HG02852 (cell line): ENCODE measurements around the gene NADSYN1.
A peak's percentile ranks its signal among the peaks of the same experiment; 100 is the strongest.

ENCODE experiments used
- ATAC-seq: cut with Tn5 transposase; IDR thresholded peaks from one replicate; pipeline ENCODE4 v1.9.1; 2021; ENCODE audit warnings: mild to moderate bottlenecking, moderate library complexity; ENCODE audit not compliant: unreplicated experiment

NADSYN1 gene

GRCh38 chr11:71489311-71490043 lies 36.5 kb downstream of the NADSYN1 start:
- peak; percentile 72 for ATAC-seq

- no peak for ATAC-seq
Observed at GRCh38 chr11:71490044-71490730, 37.2 kb downstream of the NADSYN1 start.

- no peak for ATAC-seq
Observed at GRCh38 chr11:71490731-71491390, 37.9 kb downstream of the NADSYN1 start.

- no peak for ATAC-seq
Observed at GRCh38 chr11:71491531-71491930, 38.5 kb downstream of the NADSYN1 start.

DNA sequence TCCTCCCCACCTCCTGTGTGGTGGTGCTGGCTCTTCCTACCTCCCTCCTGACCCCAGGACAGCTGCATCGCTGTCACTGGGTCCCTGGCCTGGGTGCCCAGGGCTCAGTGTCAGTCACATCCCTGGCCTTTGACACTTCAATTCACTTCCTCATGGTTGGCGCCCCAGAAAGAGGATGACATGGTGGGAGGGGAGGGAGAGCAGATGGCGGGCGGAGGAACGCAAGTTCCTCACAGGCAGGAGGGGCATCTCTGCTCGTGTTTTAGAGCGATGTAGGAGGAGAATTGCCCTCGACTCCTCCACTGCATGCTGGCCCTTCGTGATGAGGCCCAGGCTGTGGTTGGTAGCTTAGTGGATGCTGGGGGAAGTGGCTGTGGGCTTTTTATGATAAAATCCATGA lies 38.9 kb downstream of the NADSYN1 start:
- no peak for ATAC-seq

- ATAC-seq, result no peak
Observed at GRCh38 chr11:71495286-71496230, 42.6 kb downstream of the NADSYN1 start.

- ATAC-seq, result no peak
Observed at GRCh38 chr11:71496421-71496820, 43.4 kb downstream of the NADSYN1 start.

DNA sequence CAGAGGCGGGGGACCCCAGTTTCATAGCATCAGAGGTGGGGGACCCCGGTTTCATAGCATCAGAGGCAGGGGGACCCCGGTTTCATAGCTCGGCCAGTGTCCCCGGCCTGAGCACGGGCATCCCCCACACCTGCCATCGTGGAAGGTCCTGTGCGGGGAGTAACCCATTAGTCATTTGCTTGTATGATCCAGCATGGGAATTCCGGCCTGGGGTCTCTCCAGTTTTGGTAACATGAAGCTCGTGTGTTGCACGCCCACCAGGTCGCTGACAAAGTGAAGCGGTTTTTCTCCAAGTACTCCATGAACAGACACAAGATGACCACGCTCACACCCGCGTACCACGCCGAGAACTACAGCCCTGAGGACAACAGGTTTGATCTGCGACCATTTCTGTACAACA lies 45.1 kb downstream of the NADSYN1 start:
- no peak for ATAC-seq

DNA sequence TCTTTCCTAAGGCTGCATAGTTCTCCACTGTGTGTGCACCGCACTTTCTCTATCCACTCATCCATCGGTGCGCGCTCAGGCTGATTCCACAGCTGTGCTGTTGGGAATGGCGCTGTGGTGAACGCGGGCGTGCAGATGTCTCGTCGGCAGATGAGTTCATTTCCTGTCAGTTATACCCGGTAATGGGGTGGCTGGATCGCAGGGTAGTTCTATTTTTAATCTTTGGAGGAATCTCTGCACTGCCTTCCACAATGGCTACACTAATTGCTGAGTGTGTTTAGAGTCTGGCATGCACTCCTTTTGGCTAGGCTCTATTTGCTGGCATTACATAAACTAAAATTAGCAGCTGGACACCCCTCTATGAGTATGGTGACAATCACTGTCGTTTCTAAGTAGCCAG lies 46.1 kb downstream of the NADSYN1 start:
- no peak for ATAC-seq

DNA sequence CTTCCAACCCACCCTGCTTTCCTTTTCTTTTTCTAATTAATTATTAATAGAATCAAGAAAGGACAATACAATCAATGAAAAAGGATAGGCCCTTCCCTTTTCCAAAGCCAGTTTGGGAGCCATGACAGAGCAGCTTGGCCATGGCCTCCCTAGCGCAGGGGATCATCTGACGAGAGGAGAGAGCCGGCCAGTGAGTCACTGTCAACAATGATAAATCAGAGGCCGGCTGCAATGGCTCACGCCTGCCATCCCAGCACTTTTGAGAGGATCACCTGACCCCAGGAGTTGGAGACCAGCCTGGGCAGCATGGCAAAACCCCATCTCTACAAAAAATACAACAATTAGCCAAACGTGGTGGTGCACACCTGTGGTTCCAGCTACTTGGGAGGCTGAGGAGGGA lies 46.5 kb downstream of the NADSYN1 start:
- ATAC-seq, result no peak

DNA sequence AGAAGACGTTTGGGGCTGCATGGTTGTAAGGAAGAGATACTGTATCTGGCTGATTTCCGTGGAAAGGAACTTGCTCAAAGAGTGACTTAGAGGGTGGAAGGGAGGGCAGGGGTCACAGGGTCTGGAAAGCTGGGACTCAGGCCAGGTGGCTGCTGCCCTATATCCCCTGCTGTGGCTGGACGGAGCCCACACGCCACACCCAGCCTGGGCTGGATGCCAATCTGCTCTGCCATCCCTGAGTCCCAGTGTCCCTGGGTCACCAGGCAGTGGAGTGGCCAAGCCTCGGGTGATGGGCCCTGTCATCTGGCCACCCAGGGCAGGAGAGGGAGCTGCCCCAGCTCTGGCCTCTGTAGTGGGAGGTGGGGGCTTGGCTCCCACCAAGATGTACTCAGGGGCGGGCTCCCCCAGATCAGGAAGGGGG lies 47.6 kb downstream of the NADSYN1 start:
- no peak for ATAC-seq

DNA sequence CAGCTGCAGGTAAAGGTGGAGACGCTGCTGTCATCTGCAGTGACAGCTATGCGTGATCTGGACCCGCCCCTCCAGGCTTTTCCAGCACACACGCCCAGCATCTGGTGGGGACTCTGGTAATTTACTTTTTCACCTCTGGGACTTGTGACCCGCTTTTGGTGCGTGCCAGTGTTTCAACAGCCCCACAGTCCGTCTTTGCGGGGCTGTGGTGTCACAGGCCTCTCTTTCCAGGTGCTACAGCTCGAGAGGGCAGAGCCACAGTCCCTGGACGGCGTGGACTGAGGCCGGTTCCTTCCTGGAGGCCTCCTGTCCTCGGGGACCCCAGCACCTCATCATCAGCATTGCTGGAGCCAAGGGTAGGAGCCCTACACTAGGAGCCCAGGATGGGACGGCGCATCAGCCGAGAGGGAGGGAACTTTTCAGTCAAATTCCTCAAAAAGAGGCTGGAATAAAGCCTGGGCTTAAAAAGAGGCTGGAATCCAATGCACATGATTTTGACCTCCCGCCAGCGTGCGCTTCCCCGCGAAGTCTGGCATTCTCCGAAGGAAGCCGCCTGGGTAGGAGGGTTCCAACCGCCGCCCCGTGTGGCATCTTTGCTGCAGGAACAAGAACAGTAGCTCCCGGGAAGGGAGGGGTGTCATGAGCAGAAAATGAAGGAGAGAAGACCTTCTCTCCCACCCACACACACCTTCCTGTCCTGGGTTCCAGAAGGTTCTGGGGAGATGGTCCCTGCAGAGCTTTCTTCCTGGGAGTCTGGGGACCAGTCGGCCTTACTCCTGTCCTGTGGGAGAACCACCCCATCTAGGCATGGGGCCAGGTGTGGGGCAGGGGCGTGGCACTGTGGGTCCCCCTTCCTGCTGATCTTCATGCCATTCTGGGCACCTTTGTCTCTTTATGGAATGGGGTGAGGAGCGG lies 48.3 kb downstream of the NADSYN1 start:
- ATAC-seq, result no peak

- no peak for ATAC-seq
Observed at GRCh38 chr11:71502026-71502425, 49.0 kb downstream of the NADSYN1 start.

DNA sequence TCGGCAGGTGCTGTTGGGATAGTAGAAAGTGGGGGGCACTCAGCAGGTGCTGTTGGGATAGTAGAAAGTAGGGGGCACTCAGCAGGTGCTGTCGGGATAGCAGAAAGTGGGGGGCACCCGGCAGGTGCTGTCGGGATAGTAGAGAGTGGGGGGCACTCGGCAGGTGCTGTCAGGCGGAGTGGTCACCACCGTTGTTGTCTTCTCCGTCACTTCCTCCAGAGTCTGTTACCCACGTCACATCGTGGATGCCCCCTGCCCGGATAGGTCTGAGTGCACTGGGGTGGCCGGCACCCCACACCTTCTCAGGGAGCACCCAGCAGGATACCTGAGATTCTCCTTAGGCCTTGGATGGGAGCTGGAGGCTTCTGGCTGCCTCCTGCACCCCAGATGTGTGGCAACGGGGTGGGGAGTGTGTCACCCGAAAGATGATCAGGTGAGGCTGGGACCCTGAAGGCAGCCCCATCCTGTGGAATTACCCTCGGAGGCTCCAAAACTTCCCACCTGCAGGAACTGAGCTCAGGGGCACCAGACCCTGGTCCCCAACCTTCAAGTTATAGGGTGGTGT lies 50.0 kb downstream of the NADSYN1 start:
- ATAC-seq, result no peak

DNA sequence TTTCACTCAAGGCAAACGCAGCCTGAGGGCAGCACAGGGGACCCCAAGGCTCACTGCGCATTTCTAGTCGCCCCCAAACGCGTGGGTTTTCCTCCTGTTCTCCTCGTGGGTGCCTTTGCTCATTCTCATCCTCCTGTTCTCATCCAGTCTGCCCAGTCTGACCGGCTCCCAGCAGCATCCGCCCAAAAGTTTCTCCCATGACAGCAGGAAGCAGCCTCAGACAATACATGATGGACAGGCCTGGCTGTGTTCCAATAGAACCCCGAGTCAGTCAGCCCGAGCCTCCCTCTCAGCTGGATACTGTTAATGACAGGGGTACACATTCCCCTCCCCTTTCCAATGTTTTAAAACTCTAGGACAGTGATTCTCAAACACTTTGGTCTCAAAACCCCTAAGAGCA lies 51.5 kb downstream of the NADSYN1 start:
- no peak for ATAC-seq

- ATAC-seq, result no peak
Observed at GRCh38 chr11:71505001-71505400, 52.0 kb downstream of the NADSYN1 start.

DNA sequence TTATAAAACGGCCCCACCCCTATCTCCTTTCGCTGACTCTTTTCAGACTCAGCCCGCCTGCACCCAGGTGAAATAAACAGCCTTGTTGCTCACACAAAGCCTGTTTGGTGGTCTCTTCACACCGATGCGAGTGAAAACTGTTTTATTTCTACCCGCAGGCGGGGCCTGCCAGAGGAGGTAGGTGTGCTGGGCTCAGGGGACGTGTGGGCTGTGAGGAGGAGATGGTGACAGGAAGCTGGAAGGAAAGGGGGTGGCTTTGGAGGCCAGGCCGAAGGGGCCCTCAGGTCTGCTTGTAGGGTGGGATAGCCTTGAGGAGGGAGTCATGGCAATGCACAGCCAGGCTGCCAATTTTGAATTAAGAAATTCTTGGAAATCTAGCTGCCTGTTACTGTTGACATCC lies 52.8 kb downstream of the NADSYN1 start:
- no peak for ATAC-seq

GRCh38 chr11:71507102-71507501 lies 54.1 kb downstream of the NADSYN1 start:
- no peak for ATAC-seq
